ENCODE data around the gene VIPAS39.

The VIPAS39 gene

DNA sequence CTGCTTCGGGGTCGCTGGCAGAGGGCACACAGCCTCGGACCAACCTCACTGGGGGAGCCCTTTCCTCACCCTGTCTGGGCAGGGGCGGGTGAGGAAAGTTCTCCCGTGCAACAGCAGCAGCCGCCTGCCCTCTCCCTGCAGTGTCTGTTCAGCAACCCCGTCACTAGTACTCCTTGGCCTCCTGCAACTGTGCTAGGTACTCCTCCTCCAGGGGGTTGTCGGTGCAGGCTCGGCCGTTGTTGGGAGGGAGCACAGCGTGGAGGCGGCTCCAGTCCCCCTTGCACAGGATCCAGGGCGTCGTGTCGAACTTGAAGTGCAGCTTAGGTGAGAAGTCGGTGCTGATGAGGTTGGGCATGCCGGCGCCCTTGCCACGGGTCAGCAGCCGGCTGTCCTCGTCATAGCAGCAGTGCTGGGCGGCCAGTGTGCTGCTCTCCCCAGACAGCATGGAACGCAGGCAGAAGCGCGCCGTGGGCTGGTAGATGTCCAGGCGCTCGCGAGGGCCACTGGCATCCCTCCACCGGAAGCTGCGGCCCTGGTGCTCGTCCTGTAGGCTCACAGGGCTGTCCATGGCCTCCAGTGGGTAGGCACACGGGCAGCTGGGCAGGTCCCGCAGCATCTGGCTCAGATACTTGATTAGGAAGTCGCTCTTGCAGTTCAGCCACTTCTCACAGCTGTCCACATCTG lies 18.2 kb upstream of the VIPAS39 start:
- Histone ChIP-seq H4K20me1 (ENCODE audit: insufficient read depth, low read length) (no peaks in the 10 kb centered on the region), H2AFZ (ENCODE audit: low read depth, low read length) (no peak overlapping the region), H3K9ac (ENCODE audit: low read length) (no peak overlapping the region), H3K36me3 (replicated peaks; ENCODE audit: low read depth, low read length) (no peaks in the 10 kb centered on the region), H3K4me1 (ENCODE audit: low read length) (peaks cover 11% of the 10 kb centered on the region), H3K9me3 (ENCODE audit: insufficient read depth, low read length) (no peaks in the 10 kb centered on the region), H3K27me3 (ENCODE audit: low read depth, low read length) (no peaks in the 10 kb centered on the region), H3K4me3 (ENCODE audit: low read length) (no peak overlapping the region), H3K4me2 (ENCODE audit: low read length) (no peak overlapping the region), H3K79me2 (ENCODE audit: low read length) (no peaks in the 10 kb centered on the region), H3K27ac (ENCODE audit: low read length) (no peak overlapping the region)
- TF ChIP-seq, protein P1, sequence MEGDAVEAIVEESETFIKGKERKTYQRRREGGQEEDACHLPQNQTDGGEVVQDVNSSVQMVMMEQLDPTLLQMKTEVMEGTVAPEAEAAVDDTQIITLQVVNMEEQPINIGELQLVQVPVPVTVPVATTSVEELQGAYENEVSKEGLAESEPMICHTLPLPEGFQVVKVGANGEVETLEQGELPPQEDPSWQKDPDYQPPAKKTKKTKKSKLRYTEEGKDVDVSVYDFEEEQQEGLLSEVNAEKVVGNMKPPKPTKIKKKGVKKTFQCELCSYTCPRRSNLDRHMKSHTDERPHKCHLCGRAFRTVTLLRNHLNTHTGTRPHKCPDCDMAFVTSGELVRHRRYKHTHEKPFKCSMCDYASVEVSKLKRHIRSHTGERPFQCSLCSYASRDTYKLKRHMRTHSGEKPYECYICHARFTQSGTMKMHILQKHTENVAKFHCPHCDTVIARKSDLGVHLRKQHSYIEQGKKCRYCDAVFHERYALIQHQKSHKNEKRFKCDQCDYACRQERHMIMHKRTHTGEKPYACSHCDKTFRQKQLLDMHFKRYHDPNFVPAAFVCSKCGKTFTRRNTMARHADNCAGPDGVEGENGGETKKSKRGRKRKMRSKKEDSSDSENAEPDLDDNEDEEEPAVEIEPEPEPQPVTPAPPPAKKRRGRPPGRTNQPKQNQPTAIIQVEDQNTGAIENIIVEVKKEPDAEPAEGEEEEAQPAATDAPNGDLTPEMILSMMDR (IDR thresholded peaks at IDR 0.05; ENCODE audit: low read depth, low read length): no peak
- TF ChIP-seq EZH2phosphoT487 (IDR thresholded peaks at IDR 0.05; ENCODE audit: low read depth): no peak

DNA sequence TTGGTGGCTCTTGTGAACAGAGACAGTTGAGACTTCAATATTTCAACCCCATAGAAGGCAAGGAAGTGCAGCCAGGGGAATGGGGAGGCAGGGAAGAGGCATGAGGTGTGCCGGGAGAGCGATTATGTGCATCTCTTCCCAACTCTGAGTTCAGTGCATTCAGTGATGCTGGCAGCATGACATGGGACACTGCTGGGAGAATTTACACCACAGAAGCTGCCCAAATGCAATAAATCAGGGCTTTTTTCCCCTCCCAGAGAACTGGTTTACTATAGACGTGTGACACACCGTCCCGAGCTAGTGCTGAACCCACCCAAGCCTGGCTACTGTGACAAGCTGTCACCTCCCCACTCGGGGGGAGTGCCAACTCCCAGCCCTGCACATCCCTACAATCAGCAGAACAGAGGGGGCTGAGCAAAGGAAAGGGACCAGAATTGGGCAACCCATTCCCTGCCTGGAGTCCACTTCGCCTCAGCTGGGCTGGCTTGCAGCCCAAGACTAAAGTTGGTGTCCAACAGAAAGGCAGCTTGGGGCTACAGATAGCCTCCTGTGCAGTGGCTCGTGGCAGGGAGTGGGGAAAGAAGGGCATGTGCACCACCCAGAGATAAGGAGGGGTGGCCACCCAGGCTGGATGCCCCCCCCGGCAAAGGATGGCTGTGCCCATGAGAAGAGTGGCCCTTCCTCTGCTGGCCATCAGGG lies 17.2 kb upstream of the VIPAS39 start:
- Histone ChIP-seq H2AFZ (ENCODE audit: low read depth, low read length) (no peak overlapping the region), H3K27ac (ENCODE audit: low read length) (no peak overlapping the region), H3K9me3 (ENCODE audit: insufficient read depth, low read length) (no peaks in the 10 kb centered on the region), H3K36me3 (replicated peaks; ENCODE audit: low read depth, low read length) (peaks cover 2% of the 10 kb centered on the region), H4K20me1 (ENCODE audit: insufficient read depth, low read length) (no peaks in the 10 kb centered on the region), H3K79me2 (ENCODE audit: low read length) (no peaks in the 10 kb centered on the region), H3K4me1 (ENCODE audit: low read length) (peaks cover 11% of the 10 kb centered on the region), H3K27me3 (ENCODE audit: low read depth, low read length) (no peaks in the 10 kb centered on the region), H3K4me3 (ENCODE audit: low read length) (no peak overlapping the region), H3K9ac (ENCODE audit: low read length) (no peak overlapping the region), H3K4me2 (ENCODE audit: low read length) (no peak overlapping the region)
- TF ChIP-seq EZH2phosphoT487 (IDR thresholded peaks at IDR 0.05; ENCODE audit: low read depth): no peak
- TF ChIP-seq, protein P1 (IDR thresholded peaks at IDR 0.05; ENCODE audit: low read depth, low read length): no peak

DNA sequence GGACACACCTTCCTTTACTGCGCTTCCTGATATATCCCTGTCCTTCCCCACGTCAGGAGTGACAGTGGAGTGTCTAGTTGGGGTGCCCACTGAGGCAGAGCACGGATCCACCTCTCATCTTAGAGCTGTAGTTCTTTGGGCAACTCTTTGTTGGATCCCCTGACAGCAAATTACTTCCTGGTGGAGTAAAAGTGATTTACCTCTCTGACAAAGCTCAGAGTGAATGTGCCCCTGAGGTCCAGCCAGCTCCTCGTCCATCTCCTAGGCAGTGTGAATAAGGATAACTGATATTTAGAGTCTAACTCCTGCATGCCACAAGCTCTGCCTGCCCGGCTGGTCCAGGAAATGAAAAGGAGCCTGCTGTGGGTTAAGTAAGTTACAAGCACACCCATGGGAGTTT lies 16.5 kb upstream of the VIPAS39 start:
- Histone ChIP-seq H3K9me3 (ENCODE audit: insufficient read depth, low read length) (no peaks in the 10 kb centered on the region), H3K79me2 (ENCODE audit: low read length) (no peaks in the 10 kb centered on the region), H3K4me1 (ENCODE audit: low read length) (peaks cover 8% of the 10 kb centered on the region), H3K4me3 (ENCODE audit: low read length) (no peak overlapping the region), H3K27me3 (ENCODE audit: low read depth, low read length) (no peaks in the 10 kb centered on the region), H3K27ac (ENCODE audit: low read length) (no peak overlapping the region), H3K36me3 (replicated peaks; ENCODE audit: low read depth, low read length) (peaks cover 9% of the 10 kb centered on the region), H2AFZ (ENCODE audit: low read depth, low read length) (no peak overlapping the region), H3K4me2 (ENCODE audit: low read length) (no peak overlapping the region), H3K9ac (ENCODE audit: low read length) (no peak overlapping the region), H4K20me1 (ENCODE audit: insufficient read depth, low read length) (no peaks in the 10 kb centered on the region)
- no peak for TF ChIP-seq EZH2phosphoT487 (IDR thresholded peaks at IDR 0.05; ENCODE audit: low read depth)
- TF ChIP-seq, protein P1 (IDR thresholded peaks at IDR 0.05; ENCODE audit: low read depth, low read length): no peak

DNA sequence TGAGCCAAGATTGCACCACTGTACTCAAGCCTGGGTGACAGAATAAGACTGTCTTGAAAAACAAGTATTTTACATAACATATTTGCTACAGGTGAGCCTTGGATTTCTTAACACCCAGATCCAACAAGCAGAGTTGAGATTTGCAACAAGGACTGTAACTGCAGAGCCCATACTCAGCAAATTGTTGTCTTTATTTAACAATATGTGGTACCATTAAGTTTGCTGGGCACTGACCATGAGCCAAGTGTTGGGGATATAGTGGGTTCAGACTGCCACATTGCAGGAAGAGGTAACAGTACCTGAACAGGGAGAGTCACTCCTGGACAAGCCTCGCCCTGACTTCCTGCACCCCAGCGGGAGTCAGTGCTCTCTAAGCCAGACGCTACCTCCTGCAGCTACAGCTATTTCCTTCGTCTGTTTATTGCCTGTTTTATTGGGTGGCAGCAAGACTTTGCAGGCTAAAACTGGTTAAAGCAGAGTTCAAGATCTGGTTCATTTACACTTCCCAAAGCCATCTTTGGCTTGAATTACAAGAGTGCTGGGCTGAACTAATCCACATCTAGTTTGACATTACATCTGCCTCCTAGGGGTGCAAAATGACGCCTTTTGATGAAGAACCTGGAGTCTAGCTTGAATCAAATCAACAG lies 12.9 kb upstream of the VIPAS39 start:
- Histone ChIP-seq H3K4me1 (ENCODE audit: low read length) (no peaks in the 10 kb centered on the region), H3K4me2 (ENCODE audit: low read length) (no peak overlapping the region), H3K9me3 (ENCODE audit: insufficient read depth, low read length) (no peaks in the 10 kb centered on the region), H3K4me3 (ENCODE audit: low read length) (no peak overlapping the region), H3K36me3 (replicated peaks; ENCODE audit: low read depth, low read length) (peaks cover 28% of the 10 kb centered on the region), H2AFZ (ENCODE audit: low read depth, low read length) (no peak overlapping the region), H3K27ac (ENCODE audit: low read length) (no peak overlapping the region), H3K27me3 (ENCODE audit: low read depth, low read length) (no peaks in the 10 kb centered on the region), H3K9ac (ENCODE audit: low read length) (no peak overlapping the region), H3K79me2 (ENCODE audit: low read length) (no peaks in the 10 kb centered on the region), H4K20me1 (ENCODE audit: insufficient read depth, low read length) (no peaks in the 10 kb centered on the region)
- no peak for TF ChIP-seq EZH2phosphoT487 (IDR thresholded peaks at IDR 0.05; ENCODE audit: low read depth)
- TF ChIP-seq, protein P1 (IDR thresholded peaks at IDR 0.05; ENCODE audit: low read depth, low read length): no peak

All from OCI-LY3 (cell line).